Measurements from ENCODE around the gene TATDN2. TPM values are rescaled to one million over a fixed set of nuclear protein-coding genes. Genes with fewer than 3 reads are reported as not detected.
"Not testable (repeated sequence)": the region's sequence is repeated elsewhere in the genome, so short reads cannot be mapped to it uniquely, and the experiment has no call there.

TATDN2 gene
- total RNA-seq, 1 experiment from 2014 or later, result 14.1 TPM

DNA sequence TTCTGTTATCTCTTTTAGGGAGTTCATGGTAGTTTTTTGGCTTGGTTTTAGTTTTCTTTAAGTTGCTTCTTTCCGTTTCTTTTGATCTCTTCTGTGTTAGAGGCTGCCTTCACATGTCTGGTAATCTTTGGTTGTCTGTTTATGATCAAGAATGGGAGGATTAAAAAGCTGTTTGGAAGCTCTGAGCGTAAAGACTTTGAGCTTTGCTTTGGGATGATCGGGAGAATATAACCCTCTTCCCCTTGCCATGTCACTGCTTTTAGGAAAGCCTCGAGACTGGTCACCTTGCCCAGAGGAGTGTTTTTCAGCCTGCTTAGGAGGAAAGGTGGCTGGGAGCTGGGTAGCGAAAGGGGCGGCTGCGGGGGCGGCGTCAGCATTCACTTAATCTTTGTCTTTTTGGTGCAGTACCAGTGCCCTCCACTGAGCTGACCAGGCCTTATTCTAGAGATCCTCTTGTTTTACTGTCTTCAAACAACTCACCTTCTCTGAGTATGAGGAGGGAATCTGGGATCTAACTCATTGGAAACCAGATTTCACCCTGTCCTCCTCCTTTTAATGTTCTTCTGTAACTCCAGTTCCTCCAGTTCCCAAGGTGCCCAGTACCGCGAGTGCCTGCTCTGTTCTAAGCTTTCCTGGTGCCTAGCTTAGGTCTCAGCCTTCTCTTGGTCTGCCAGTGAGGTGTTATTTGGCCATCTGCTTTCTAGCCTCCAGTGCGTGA lies 15.5 kb downstream of the TATDN2 start:
- Histone ChIP-seq H3K79me2 (ENCODE audit: low read length) (peaks cover 71% of the 10 kb centered on the region), H3F3A (ENCODE audit: low read length, unreplicated experiment) (no peaks in the 10 kb centered on the region), H3K4me3 (ENCODE audit: low read length) (no peak overlapping the region), H4K20me1 (ENCODE audit: low read length) (peaks cover 13% of the 10 kb centered on the region; the same call in 1 of the 2 replicates), H3K9me2 (replicated peaks; ENCODE audit: low read length) (no peaks in the 10 kb centered on the region), H3K9ac (ENCODE audit: low read length) (no peak overlapping the region), H3K9me3 (ENCODE audit: low read length) (no peaks in the 10 kb centered on the region), H3K4me1 (ENCODE audit: insufficient read depth, low read length) (no peaks in the 10 kb centered on the region), H3K4me2 (ENCODE audit: low read length) (no peak overlapping the region), H2AFZ (ENCODE audit: low read length) (no peak overlapping the region), H3K27ac (ENCODE audit: low read length) (no peak overlapping the region), H3K36me3 (ENCODE audit: low read depth, low read length) (peaks cover 51% of the 10 kb centered on the region; the same call in 1 of the 2 replicates), H3K27me3 (ENCODE audit: low read length) (no peaks in the 10 kb centered on the region)
- CTCF ChIA-PET, result interaction anchor here (0.6 kb wide), 1 partner anchor 149 kb away, joined by 8 read pairs; no protein-coding TSS in a partner anchor
- DNase-seq, result peak; percentile 56
- TF ChIP-seq EZH2phosphoT487 (IDR thresholded peaks at IDR 0.05; ENCODE audit: borderline replicate concordance, low read length), result no peak
- peak; percentile 57; the same call in 1 of the 2 replicates for TF ChIP-seq CTCF (conservative IDR thresholded peaks at IDR 0.05; ENCODE audit: low read depth, low read length)
- TF ChIP-seq EZH2 (IDR thresholded peaks at IDR 0.05; ENCODE audit: low read length, unreplicated experiment), result no peak
- intact Hi-C loops (cut with micrococcal nuclease), result no loop called here
- POLR2A ChIA-PET (ENCODE audit: unreplicated experiment), result interaction anchor here (0.6 to 0.7 kb wide), 2 partner anchors 57 to 108 kb away, joined by 3 to 7 read pairs; partner anchors contain the start of gene SEC13
- ATAC-seq, result peak; percentile 93
- no TSS peak for BruUV-seq (replicated peaks)

DNA sequence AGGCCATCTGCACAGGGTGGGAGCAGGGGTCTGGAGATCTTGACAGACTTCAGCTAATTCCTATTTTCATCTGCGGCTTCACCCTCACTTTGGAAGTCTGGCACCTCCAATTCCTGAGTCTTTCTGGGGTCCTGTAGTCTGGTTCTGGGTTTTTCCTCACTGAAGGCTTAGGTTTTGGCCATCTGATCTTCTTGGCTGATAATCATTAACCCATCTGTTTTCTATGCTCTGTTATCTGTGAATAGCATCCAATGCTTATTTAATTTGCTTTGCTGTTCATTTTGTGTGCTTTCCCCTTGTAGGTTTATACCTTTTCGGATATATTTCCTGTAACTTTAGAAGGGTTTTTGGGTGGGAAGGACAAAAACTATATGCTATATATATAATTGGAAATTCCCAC lies 17.6 kb downstream of the TATDN2 start:
- intact Hi-C loops (cut with micrococcal nuclease), result no loop called here
- Histone ChIP-seq H2AFZ (ENCODE audit: low read length) (no peak overlapping the region), H3K79me2 (ENCODE audit: low read length) (peaks cover 84% of the 10 kb centered on the region), H3F3A (ENCODE audit: low read length, unreplicated experiment) (no peaks in the 10 kb centered on the region), H4K20me1 (ENCODE audit: low read length) (peaks cover 11% of the 10 kb centered on the region; the same call in 1 of the 2 replicates), H3K9me2 (replicated peaks; ENCODE audit: low read length) (no peaks in the 10 kb centered on the region), H3K4me3 (ENCODE audit: low read length) (no peak overlapping the region), H3K36me3 (ENCODE audit: low read depth, low read length) (peaks cover 51% of the 10 kb centered on the region), H3K27me3 (ENCODE audit: low read length) (no peaks in the 10 kb centered on the region), H3K9ac (ENCODE audit: low read length) (no peak overlapping the region), H3K4me2 (ENCODE audit: low read length) (no peak overlapping the region), H3K27ac (ENCODE audit: low read length) (no peak overlapping the region), H3K4me1 (ENCODE audit: insufficient read depth, low read length) (no peaks in the 10 kb centered on the region), H3K9me3 (ENCODE audit: low read length) (no peaks in the 10 kb centered on the region)
- DNase-seq (no peak), ATAC-seq (no peak)
- POLR2A ChIA-PET (ENCODE audit: unreplicated experiment), result no interaction called here
- no peak for TF ChIP-seq EZH2phosphoT487 (IDR thresholded peaks at IDR 0.05; ENCODE audit: borderline replicate concordance, low read length)
- no peak for TF ChIP-seq CTCF (conservative IDR thresholded peaks at IDR 0.05; ENCODE audit: low read depth, low read length)
- no peak for TF ChIP-seq EZH2 (IDR thresholded peaks at IDR 0.05; ENCODE audit: low read length, unreplicated experiment)
- no TSS peak for BruUV-seq (replicated peaks)
- CTCF ChIA-PET, result interaction anchor here (0.7 kb wide), 1 partner anchor 73 kb away, joined by 4 read pairs; no protein-coding TSS in a partner anchor

- H3K27ac ChIP-seq (ENCODE audit: low read length); H3K9me3 ChIP-seq (ENCODE audit: low read length); H3K9me2 ChIP-seq (replicated peaks; ENCODE audit: low read length); H3F3A ChIP-seq (ENCODE audit: low read length, unreplicated experiment); ATAC-seq; intact Hi-C loops (cut with micrococcal nuclease); DNase-seq; BruUV-seq (replicated peaks); H2AFZ ChIP-seq (ENCODE audit: low read length); H3K4me3 ChIP-seq (ENCODE audit: low read length); POLR2A ChIA-PET (ENCODE audit: unreplicated experiment); H3K4me1 ChIP-seq (ENCODE audit: insufficient read depth, low read length); H3K9ac ChIP-seq (ENCODE audit: low read length); H3K27me3 ChIP-seq (ENCODE audit: low read length); H3K4me2 ChIP-seq (ENCODE audit: low read length); CTCF ChIA-PET: not testable (repeated sequence)
- H3K36me3 ChIP-seq (ENCODE audit: low read depth, low read length), result peaks cover 54% of the 10 kb centered on the region
- H3K79me2 ChIP-seq (ENCODE audit: low read length), result peaks cover 89% of the 10 kb centered on the region
- H4K20me1 ChIP-seq (ENCODE audit: low read length), result peaks cover 11% of the 10 kb centered on the region; the same call in 1 of the 2 replicates
Observed at GRCh38 chr3:10266936-10267335, 18.7 kb downstream of the TATDN2 start.

Measured in PC-3 (cell line).